HG03280 (cell line): ENCODE data around the gene NWD2.

ENCODE experiments used
- ATAC-seq: cut with Tn5 transposase; IDR thresholded peaks from one replicate; pipeline ENCODE4 v1.9.1; 2021; ENCODE audit warnings: mild to moderate bottlenecking, moderate library complexity; ENCODE audit not compliant: unreplicated experiment

The NWD2 gene

GRCh38 chr4:37464373-37465128 lies 220.0 kb downstream of the NWD2 start:
- no peak for ATAC-seq

- no peak for ATAC-seq
Measured at GRCh38 chr4:37465296-37465695, 220.8 kb downstream of the NWD2 start.

- ATAC-seq: no peak
Measured at GRCh38 chr4:37465845-37466244, 221.3 kb downstream of the NWD2 start.

GRCh38 chr4:37467223-37467622 lies 222.7 kb downstream of the NWD2 start:
- ATAC-seq: no peak

- no peak for ATAC-seq
Measured at GRCh38 chr4:37467824-37468223, 223.3 kb downstream of the NWD2 start.

- ATAC-seq: no peak
Measured at GRCh38 chr4:37469286-37469685, 224.7 kb downstream of the NWD2 start.

- ATAC-seq: no peak
Measured at GRCh38 chr4:37470245-37470644, 225.7 kb downstream of the NWD2 start.

GRCh38 chr4:37471093-37471492 lies 226.6 kb downstream of the NWD2 start:
- no peak for ATAC-seq

GRCh38 chr4:37471971-37472370 lies 227.4 kb downstream of the NWD2 start:
- ATAC-seq: no peak

GRCh38 chr4:37473807-37474206 lies 229.3 kb downstream of the NWD2 start:
- no peak for ATAC-seq

- ATAC-seq: no peak
Measured at GRCh38 chr4:37475087-37475486, 230.5 kb downstream of the NWD2 start.

GRCh38 chr4:37475776-37476175 lies 231.2 kb downstream of the NWD2 start:
- no peak for ATAC-seq

GRCh38 chr4:37476256-37476655 lies 231.7 kb downstream of the NWD2 start:
- no peak for ATAC-seq

- ATAC-seq: no peak
Measured at GRCh38 chr4:37476691-37477090, 232.1 kb downstream of the NWD2 start.

- no peak for ATAC-seq
Measured at GRCh38 chr4:37477126-37477525, 232.6 kb downstream of the NWD2 start.

GRCh38 chr4:37478151-37478550 lies 233.6 kb downstream of the NWD2 start:
- ATAC-seq: no peak

GRCh38 chr4:37480509-37480908 lies 236.0 kb downstream of the NWD2 start:
- ATAC-seq: no peak

GRCh38 chr4:37481547-37482122 lies 237.1 kb downstream of the NWD2 start:
- no peak for ATAC-seq

GRCh38 chr4:37482236-37482913 lies 237.8 kb downstream of the NWD2 start:
- ATAC-seq: no peak

GRCh38 chr4:37483610-37484009 lies 239.1 kb downstream of the NWD2 start:
- no peak for ATAC-seq

GRCh38 chr4:37486166-37486565 lies 241.6 kb downstream of the NWD2 start:
- no peak for ATAC-seq

GRCh38 chr4:37487668-37488067 lies 243.1 kb downstream of the NWD2 start:
- ATAC-seq: no peak
